PFSK-1 (cell line): ENCODE results near the gene SETDB1.

Experiments
- POLR2AphosphoS5 ChIP-seq: IDR thresholded peaks from 2 replicates; pipeline ENCODE4 v1.6.1; 2012; ENCODE audit warnings: low read depth, mild to moderate bottlenecking, control low read depth, low read length, moderate library complexity
- TAF1 ChIP-seq: IDR thresholded peaks from 2 replicates; pipeline ENCODE4 v1.6.1; 2012; ENCODE audit warnings: low read length, control low read depth, borderline replicate concordance; ENCODE audit not compliant: insufficient read depth

- TF ChIP-seq POLR2AphosphoS5 (no peak), TAF1 (no peak)
Measured at GRCh38 chr1:150925080-150925479, 1.1 kb upstream of the SETDB1 start.
